GM18499 (cell line): ENCODE data around the gene ABRAXAS1.
A peak's percentile ranks its signal among the peaks of the same experiment; 100 is the strongest.
"Not testable (repeated sequence)": the region's sequence is repeated elsewhere in the genome, so short reads cannot be mapped to it uniquely, and the experiment has no call there.

ENCODE experiments used
- ATAC-seq: cut with Tn5 transposase; IDR thresholded peaks from one replicate; pipeline ENCODE4 v1.9.1; 2021; ENCODE audit warnings: moderate number of reproducible peaks; ENCODE audit not compliant: insufficient read depth, unreplicated experiment

The ABRAXAS1 gene

DNA sequence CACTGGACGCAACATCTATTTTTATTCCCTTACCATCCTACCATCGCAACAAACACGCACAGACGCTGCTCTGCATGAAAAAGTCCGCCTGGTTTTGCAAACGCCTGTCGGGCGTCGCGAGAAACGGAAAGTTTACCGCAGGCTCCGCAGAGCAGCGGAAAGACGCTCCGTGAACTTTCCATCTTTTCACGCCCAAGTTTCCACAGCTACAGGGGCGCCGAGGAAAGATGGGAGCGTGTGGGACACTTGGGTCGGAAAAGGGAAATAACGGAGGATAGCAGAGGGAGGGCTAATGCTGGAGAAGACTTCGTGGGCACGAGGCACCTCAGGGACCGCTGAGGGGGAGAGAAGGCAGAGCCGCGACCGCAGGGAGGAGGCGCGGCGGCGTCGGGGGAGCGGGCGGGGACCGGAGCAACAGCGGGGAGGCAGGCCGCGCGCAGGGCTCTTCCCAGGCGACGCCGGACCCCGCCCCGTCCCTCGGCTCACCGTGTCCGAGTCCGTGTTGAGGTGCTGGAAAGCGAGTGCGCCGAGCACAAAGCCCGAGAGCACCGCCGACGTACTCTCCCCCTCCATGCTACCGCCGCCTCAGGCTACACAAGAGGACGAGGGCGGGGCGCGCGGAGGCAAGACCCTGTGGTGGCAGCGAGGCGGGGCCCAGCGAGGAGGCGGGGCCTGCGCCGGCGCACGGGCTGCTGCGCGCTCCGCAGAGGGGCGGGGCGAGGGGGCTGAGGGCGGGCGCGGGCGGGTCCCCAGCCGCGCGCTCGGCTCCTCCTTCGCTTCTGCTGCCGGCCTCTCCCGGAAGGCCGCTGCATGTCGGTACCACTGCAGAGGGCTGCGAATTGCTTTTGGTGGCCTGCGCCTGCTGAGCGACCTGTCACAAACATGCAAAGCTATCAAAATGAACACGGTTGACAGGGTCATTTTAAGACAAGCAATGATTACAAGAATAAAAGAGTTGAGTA lies at the start of gene ABRAXAS1:
Gene ABRAXAS1 (minus strand): TSS at position 601 of the 962 bp plus-strand sequence. CDS start 28 bp downstream, at position 573.
- ATAC-seq: peak; percentile 87

DNA sequence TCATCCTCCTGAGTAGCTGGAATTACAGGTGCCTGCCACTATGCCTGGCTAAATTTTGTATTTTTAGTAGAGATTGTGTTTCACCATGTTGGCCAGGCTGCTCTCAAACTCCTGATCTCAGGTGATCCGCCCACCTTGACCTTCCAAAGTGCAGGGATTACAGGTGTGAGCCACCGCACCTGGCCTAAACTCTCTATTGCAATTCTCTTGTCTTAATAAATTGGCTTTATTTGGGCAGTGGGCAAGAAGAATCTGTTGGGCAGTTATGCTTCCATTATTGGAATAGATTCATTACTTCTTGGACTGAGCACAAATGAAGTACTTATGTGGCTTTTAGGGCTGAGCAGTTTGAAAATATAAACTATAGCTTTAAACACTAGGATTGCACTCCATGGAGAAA lies 42.8 kb upstream of the ABRAXAS1 start:
- no peak for ATAC-seq

DNA sequence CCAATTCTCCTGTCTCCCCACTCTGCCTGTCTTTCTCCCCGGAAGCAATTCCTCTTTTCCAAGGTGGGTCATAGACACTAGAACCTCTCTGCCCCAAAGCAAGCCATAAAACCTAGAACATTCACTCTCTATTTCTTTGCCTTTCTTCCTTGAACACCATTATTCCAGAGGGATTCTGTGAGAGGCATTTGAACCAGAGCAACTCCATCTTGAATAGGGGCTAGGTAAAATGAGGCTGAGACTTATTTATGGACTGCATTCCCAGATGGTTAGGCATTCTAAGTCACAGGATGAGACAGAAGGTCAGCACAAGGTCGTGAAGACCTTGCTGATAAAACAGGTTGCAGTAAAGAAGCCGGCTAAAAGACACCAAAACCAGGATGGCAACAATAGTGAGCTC lies 37.3 kb upstream of the ABRAXAS1 start:
- ATAC-seq: no peak

DNA sequence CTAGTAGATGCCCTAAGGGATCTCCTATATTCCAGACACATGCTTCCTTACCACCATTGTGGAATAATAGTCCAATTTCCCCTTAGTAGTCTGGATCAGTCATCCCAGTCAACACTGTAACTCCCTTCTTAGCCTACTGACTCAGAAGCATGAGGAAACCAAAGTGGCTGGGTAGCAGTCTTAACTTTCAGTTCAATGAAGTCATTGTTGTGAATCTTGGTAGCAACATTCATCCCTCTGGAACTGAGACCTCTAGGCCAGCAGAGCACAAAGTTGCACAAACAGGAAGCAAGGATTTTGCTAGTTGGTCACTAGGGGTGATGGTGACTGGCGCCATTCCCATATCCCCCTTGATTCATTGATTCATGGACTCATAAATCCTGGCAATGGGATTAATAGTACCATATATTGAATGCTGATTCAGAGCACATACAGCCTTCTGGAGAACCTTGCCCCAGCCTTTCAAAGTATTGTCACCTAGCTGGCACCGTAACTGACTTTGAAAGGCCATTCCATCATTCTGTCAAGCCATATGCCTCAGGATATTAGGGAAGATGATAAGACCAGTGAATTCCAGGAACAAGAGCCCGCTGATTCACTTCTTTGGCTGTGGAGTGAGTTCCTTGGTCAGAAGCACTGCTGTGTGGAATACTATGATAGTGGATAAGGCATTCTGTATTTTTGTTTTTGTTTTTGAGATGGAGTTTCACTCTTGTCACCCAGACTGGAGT lies 31.3 kb upstream of the ABRAXAS1 start:
- no peak for ATAC-seq

DNA sequence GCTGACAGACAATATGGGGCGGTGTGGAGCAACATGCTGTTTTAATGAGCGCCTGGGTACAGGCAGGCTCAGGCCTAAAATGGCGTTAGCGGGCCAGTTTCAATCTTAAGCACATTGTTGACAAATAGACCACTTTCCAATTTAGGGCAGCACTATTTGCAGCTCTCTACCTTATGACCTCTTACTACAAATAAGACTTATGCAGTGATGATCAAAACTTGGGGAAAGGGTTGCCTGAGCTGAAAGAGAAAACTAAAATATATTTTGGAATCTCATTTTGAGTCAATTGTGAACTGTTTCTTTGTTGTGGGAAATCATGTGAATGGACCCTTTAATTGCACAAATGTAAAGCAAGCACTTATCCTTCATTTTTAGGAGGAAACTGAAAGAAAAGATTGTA lies 25.5 kb upstream of the ABRAXAS1 start:
- ATAC-seq: no peak

DNA sequence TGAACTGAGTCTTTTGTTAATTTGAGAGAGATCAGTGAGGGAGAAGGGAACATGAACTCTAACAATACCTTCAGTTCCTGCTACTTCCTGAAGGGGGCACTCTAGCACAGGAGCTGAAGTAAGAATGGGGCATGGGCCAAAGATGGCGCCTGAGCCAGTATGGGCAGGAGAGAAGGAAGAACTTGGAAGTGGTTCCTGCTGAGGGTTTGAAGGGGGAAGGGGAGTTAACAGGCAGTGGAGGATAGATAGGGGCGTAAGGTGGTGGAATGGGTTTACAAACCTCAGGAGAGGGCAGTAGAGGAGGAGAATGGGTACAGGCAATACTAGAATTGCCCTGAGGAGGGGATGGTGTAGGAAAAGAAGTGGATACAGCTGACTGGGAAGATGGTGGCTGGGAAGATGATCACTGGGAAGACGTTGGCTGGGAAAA lies 24.3 kb upstream of the ABRAXAS1 start:
- not testable (repeated sequence) for ATAC-seq

DNA sequence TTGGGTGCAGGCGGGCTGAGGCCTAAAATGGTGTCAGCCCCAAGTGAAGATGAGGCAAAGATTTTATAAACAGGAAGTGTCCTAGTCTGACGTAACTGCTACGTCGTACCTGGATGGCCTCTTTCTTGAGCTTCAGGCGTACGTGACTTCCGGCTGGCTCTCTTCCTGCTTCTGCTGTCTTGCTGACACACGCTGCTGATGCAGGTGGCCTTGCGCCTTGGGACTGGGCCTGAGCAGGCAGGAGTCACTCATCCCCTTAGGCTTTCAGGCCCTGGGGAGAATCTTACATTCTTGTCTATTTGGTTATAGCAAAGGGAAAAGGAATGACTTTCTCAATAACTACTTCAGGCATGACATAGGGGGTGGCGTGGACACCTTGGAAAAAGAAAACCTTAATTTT lies 20.1 kb upstream of the ABRAXAS1 start:
- ATAC-seq: no peak

DNA sequence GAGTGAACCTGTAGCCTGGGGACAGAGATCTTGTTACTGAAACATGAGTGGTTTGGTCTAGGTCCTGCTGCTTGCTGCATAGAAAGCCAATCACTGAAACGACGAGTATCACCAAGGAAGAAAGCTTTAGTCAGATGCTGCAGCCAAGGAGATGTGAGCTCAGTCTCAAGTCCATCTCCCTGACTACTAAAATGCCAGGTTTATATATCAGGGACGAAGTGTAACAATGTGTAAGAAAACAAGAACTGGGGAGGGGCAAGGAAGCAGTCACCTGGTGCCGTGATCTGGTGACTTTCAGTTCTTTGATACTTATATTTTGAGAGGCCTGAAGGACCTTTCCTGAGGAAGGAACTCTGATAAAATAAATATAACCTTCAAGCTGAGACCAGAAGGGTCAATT lies 19.6 kb upstream of the ABRAXAS1 start:
- no peak for ATAC-seq

DNA sequence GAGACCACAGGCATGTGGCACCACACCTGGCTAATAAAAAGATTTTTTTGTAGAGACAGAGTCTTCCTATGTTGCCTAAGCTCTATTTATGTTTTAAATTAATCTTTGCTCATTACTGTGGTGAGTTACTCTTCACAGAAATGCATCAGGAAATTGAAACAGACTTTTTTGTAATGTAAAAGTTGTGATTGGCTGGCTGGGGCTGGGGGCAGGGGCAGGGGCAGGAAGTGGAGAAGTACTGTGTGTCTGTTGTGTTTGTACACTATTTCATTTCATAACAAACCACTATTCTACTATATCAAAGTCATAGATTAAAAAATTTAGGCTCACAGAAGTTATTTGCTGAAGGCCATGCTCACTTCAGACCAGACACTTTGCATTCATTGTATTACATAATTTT lies 19.1 kb upstream of the ABRAXAS1 start:
- ATAC-seq: no peak

DNA sequence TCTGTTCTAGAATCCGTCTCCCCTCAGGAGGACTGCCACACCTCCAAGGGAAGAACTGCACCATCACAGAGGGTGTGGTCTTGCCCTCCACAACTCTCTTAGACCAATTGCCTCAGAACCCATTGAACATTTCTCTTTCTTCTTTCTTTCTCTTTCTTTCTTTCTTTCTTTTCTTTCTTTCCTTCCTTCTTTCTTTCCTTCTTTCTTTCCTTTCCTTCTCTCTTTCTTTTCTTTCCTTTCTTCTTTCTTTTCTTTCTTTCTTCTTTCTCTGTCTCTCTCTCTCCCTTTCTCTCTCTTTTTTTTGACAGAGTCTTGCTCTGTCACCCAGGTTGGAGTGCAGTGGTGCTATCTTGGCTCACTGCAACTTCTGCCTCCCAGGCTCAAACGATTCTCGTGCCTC lies 16.8 kb upstream of the ABRAXAS1 start:
- not testable (repeated sequence) for ATAC-seq

DNA sequence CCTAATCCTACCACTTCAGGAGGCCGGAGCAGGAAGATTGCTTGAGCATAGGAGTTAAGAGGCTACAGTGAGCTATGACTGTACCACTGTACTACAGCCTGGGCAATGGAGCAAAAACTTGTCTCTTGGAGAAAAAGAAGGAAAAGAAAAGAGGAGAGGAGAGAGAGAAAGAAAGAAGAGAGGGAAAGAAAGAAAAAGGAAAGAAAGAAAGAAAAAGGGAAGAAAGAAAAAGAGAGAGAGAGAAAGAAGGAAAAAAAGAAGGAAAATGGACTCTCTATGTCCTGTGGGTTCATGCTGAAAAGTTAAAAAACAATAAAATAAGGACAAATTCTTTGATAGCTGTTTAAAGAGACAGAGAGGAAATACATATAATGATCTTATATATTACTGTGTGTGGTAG lies 13.3 kb upstream of the ABRAXAS1 start:
- ATAC-seq: no peak

DNA sequence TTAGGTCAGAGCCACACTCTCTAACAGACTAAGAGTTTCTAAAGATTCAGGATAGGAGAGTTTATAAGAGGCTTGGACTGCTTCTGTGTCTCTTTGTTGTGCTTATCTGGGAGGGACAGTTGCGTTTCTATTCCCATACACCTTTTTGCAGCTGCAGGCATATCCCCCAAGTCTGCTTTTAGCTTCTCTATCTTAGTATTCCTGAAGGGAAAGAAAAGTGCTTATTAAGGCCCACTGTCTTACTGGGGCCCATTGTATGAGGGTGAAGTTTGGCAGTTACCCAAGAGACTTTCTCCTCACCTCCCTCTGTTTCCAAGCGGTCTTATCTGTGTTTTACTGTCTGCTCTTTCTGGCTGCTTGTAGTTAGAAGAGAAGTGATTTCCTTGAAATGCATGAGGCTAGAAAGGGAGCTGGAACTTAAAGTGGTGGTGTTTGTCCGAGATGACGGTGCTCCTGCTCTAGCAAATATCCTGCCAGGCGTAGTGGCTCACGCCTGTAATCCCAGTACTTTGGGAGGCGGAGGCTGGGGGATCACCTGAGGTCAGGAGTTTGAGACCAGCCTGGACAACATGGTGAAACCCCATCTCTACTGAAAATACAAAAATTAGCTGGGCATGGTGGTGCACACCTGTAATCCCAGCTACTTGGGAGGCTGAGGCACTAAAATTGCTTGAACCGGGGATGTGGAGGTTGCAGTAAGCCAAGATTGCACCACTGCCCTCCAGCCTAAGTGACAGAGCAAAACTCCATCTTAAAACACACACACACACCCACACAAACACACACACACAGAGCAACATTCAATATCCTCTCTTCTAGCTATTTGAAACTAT lies 11.4 kb upstream of the ABRAXAS1 start:
- ATAC-seq: not testable (repeated sequence)

DNA sequence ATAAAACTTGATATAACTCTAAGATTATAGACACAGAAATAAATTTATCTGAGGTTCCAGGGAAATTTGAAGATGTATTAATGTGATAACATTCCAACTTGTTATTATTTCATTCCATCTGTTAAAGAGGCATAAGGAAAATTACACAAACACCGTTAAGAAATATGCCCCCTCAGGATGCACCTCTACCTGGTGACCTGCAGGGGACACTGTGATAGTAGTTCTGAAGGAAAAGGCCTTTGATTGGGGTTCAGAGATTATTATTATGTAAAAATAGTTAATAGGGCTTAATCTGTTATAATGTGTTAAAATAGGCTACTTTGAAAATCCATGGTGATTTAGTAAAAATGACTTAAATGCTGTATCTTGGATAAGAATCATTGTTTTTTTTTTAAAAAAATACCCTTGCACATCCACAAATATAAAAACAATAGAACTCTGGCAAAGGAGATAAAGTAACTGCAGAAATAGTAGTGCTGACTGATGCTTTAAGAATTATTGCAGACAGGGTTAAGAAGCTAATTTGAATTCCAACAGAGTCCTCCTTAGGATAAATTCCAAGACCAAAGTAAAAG lies 6.1 kb upstream of the ABRAXAS1 start:
- no peak for ATAC-seq

DNA sequence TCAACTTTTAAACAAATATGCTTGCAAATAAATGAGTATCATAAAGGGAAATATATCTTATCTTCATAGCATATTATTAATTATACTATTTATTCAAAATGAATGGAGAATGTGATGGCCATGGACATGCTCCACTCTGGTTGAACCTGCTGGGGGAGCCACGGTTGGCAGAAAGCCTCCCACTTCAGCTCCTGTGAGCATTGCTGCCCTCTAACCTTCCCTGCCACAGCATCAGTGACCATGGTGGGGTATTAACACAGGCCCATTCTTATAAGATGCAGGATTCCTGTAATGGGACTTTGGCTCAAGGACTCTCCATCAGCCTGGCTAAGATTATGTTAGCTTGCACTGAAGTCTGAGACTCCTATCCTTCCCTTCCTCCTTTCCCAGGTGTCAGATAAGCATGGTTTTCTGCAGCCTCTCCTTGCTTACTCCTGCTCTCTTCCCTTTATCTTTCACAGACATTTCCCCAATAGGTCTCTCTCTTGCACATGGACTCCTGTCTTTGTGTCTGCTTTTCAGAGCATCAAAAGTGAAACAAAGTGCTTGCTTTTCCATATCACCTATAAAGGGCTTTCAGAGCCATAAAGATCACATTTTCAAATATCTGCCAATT lies 4.9 kb upstream of the ABRAXAS1 start:
- no peak for ATAC-seq

DNA sequence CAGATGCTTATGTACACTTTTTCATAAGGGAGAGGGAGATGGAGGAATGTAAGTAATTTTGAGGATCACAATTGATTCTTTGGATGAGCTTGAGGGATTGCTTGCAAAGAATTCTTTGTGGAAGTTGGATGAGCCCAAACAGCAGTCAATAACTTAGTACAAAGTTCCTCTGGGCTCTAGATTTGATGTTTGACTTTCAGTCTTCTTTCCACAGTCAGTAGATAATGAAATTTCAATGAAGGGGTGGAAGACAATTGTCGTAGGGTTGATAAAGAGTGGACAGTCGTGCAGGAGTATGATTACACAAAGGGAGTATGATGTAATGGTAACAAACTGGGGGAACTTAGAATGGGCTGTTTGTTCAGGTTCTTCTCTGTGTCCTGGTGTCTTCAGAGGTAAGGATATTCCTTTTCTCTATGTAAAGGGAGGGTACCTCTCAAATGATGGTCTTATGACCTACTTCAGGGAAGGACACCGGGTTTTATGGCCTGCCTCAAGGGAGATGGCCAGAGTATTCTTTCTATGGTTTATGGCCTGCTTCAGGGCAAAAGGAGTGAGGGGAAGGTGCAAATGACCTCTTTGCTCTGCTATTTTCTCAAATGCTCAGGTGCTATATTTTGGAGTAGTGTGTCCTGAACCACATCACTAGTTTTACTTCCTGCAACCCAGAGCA lies 1.7 kb upstream of the ABRAXAS1 start:
- no peak for ATAC-seq

DNA sequence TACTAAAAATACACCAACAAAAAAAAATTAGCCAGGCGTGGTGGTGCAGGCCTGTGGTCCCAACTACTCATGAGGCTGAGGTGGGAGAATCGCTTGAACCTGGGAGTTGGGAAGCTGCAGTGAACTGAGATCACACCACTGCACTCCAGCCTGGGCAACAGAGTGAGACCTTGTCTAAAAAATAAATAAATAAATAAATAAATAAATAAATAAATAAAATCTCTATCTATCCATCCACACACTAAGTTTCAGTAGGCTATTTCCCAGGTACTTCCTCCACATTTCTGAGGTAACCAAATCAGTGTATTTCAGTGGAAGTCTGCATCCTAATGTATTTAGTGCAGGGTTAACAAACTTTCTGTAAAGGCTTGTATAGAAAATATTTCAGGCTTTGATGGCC lies 10.9 kb downstream of the ABRAXAS1 start:
- no peak for ATAC-seq

DNA sequence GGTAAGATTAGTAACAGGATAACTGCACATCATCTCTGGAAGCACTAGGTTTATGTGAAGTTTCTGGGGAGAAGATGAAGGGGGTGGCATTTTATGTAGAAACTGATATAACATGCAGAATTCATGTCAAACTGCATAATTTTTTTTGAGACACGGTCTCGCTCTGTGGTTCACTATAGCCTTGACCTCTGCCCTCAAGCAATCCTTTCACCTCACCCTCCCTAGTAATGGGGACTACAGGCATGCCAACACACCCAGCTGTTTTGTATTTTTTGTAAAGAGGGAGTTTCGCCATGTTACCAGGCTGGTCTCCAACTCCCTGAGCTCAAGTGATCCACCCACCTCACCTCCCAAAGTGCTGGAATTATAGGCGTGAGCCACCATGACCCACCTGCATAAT lies 11.5 kb downstream of the ABRAXAS1 start:
- ATAC-seq: no peak

DNA sequence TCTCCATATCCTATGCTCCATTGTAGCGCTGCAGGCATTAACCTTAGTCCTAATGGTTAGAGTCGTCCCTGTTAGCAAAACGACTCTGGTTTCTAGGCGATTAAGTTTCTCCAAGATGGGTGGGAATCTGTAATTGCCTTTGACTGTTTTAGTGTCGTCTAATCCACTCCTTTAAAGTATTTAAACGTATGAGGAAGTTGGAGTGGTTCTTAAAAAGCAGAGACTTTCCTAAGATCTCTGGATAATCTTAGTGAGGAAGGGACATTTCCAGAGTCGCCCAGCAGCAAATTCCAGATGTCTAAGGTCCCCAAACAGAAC lies 28.8 kb downstream of the ABRAXAS1 start:
- no peak for ATAC-seq
